Activated naive CD4-positive, alpha-beta T cell treated with anti-CD3 and anti-CD28 coated beads, Interleukin-2, amount 50 U/mL, for 72 hours (primary cell): ENCODE results near the gene ROR2. TPM values are rescaled to one million over a fixed set of nuclear protein-coding genes. Genes with fewer than 3 reads are reported as not detected.
A peak's percentile ranks its signal among the peaks of the same experiment; 100 is the strongest.
"Not testable (repeated sequence)": the region's sequence is repeated elsewhere in the genome, so short reads cannot be mapped to it uniquely, and the experiment has no call there.

Experiments
- ATAC-seq, 2 donors: fragments of 150-1000 bp; cut with Tn5 transposase; 2 replicates each; pipeline ENCODE4 v1.10.0; 2021; ENCODE audit warnings: mild to moderate bottlenecking in 2 of 2, moderate library complexity in 2 of 2
- DNase-seq, 2 donors: peaks; one replicate each; pipeline ENCODE4 v3.0.0; 2021 to 2022; ENCODE audit warnings: low spot score in 2 of 2
- H3K27ac Mint-ChIP-seq, 2 donors: one replicate each; pipeline ENCODE4 v1.8.0; 2022; ENCODE audit warnings: mild to moderate bottlenecking in 2 of 2, mixed read lengths in 2 of 2
- H3K36me3 Mint-ChIP-seq, 2 donors: one replicate each; pipeline ENCODE4 v1.8.0; 2022; ENCODE audit warnings: mixed read lengths in 2 of 2
- H3K9me3 Mint-ChIP-seq, 2 donors: one replicate each; pipeline ENCODE4 v1.8.0; 2022; ENCODE audit warnings: mixed read lengths in 2 of 2
- total RNA-seq, 2 donors: library from RNA; stranded (reverse); gene quantifications; one replicate each; pipeline ENCODE4 v1.2.3, GENCODE V29; 2022

Gene ROR2
- total RNA-seq, 2 donors from 2014 or later, result not detected

DNA sequence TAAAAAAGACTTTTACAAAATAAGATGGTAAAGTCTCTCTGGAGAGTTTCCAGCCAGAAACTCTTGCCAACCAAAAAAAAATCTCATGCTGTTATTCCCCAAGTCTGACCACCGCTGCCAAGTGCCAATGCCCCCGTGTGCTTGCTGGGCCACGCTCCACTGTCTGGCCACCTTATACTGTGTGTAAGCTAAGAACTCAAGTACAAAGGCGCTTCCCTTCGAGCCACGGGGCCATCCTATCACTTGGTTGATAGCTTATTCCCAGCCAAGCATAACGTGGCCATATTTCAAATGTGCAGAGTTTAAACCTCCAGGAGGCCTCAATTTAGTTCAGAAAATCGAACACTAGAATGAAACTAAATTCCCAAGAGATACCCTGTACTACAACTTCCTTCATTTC, 36.0 kb downstream of the ROR2 start:
- no peak for DNase-seq
- Mint-ChIP-seq H3K27ac (no peak overlapping the region), H3K36me3 (no peaks in the 10 kb centered on the region), H3K9me3 (no peaks in the 10 kb centered on the region)
- ATAC-seq, result no peak

DNA sequence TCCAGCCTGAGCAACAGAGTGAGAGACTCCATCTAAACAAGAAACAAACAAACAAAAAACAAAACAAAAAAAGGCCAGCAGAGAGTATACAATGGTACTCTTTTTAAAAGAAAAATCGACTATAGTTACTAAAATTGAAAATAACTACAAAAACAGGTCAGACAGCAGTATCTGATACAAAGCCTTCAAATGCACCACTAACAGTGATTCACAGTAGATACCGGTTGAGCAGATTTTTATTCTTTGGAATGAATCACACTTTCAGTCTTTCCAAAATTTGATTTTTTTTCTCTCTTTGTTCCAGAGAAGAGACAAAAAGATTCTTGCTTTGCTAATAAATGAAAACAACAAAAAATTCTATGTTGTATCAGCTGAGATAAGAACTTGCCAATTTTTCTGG, 36.9 kb downstream of the ROR2 start:
- Mint-ChIP-seq H3K36me3 (no peaks in the 10 kb centered on the region), H3K27ac (no peak overlapping the region), H3K9me3 (no peaks in the 10 kb centered on the region)
- DNase-seq (no peak), ATAC-seq (no peak)

DNA sequence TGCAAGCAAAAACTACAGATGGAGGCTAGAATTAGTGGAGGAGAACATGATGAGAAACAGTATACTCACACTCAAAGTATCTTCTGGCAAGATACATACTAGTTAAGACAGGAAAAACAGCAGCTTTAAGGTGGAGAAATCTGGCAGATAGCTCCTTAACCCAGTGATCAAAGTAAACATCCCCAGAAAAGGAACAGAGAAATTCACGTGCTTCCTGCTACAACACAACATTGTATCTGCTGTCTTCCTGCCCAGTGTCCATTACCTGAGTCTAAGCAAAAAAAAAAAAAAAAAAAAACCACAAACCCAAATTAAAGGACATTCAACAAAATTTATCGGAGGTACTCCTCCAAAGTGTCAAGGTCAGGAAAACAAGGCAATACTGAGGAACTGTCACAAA, 38.4 kb downstream of the ROR2 start:
- H3K36me3 Mint-ChIP-seq, result no peaks in the 10 kb centered on the region
- no peaks in the 10 kb centered on the region for H3K9me3 Mint-ChIP-seq
- ATAC-seq (no peak), DNase-seq (no peak)
- H3K27ac Mint-ChIP-seq, result no peak overlapping the region

DNA sequence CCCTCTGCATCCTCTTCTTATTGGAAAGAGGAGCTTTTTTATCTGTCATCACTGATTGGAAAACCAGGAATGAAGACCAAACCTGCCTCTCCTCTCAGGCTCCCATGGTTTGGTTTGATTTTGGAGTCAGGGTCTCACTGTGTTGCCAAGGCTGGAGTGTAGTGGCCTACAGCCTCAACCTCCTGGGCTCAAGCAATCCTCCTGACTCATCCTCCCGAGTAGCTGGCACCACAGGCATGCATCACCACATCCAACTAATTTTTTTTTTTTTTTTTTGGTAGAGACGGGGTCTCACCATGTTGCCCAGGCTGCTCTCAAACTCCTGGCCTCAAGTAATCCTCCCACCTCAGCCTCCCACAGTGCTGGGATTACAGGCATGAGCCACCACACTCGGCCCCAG, 40.8 kb downstream of the ROR2 start:
- not testable (repeated sequence) for DNase-seq, H3K9me3 Mint-ChIP-seq, H3K36me3 Mint-ChIP-seq, H3K27ac Mint-ChIP-seq, ATAC-seq

DNA sequence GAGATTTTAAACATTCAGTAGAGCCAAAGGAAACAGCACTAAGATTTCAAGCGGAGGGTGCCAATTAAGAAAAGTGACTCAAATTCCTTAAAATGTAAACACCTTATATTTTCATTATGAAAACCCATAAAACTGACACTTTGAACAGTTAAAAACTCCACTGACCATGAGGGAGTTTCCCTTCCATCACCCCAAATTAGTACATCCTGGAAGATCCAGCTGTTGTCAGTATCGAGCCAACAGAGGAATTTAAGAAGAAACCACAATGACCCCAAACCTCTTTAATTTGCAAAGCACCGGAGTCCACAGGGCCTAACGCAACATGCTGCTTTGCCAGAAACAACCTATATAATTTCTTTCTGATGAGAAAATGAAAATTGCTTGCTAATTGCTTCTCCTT, 41.3 kb downstream of the ROR2 start:
- no peak overlapping the region for H3K27ac Mint-ChIP-seq
- no peaks in the 10 kb centered on the region for H3K36me3 Mint-ChIP-seq
- no peak for ATAC-seq
- no peak for DNase-seq
- no peaks in the 10 kb centered on the region for H3K9me3 Mint-ChIP-seq

DNA sequence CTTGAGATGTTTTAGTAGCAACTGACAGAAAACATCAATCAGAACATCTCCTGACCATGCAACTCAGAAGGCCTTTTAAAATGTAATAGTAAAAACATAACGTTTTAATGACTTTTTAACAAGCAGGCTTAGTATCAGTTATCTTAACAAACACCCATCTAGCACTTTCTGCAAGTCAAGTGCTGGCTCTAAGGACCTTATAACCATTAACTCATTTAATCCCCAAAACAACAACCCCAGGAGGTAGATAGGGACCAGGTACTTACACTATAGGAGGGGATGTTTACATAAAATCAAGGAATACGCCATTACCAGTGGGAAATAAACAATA, 41.8 kb downstream of the ROR2 start:
- Mint-ChIP-seq H3K9me3 (no peaks in the 10 kb centered on the region), H3K36me3 (no peaks in the 10 kb centered on the region)

DNA sequence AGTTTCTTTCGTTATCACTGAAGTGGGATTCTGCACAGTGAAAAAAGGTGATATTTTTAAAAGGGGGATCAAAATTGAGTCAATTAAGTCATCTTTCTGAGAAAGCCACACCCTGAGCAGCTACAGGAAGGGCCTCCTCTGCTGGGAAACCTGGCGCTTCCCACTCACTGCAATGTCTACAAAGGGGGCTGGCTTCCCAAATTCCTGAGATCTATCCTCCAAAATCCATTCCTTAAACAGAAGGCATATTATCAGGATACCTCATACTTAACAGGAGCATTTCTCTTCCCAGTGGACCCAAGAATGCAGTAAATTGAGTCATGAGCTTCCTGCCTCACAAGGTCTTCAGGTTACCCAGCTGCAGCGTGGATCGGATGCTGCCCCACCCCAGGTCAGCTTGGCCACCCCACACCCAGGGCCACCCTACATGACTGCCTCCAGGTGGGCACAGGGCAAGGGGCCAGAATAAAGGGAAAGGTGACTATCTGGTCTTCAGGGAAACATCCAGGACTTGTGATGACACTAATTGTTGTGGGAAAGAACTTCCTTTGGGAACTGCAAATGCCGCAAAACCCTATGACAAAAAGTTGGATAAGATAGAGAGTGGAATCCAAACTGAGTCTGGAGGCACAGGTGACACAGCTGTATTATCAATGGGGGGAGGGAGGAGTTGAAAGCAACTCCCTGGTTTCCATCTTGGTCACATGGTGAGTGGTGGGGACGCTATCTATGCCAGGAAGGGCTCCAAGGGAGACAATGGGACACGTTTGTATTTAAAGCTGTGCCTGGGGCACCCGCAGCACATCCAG, 42.3 kb downstream of the ROR2 start:
- DNase-seq (no peak), ATAC-seq (no peak)
- Mint-ChIP-seq H3K9me3 (no peaks in the 10 kb centered on the region), H3K27ac (no peak overlapping the region), H3K36me3 (no peaks in the 10 kb centered on the region)

More for the DNA sequence above, 41.8 kb downstream of the ROR2 start:
- ATAC-seq (no peak), DNase-seq (no peak)
- H3K27ac Mint-ChIP-seq, result no peak overlapping the region

DNA sequence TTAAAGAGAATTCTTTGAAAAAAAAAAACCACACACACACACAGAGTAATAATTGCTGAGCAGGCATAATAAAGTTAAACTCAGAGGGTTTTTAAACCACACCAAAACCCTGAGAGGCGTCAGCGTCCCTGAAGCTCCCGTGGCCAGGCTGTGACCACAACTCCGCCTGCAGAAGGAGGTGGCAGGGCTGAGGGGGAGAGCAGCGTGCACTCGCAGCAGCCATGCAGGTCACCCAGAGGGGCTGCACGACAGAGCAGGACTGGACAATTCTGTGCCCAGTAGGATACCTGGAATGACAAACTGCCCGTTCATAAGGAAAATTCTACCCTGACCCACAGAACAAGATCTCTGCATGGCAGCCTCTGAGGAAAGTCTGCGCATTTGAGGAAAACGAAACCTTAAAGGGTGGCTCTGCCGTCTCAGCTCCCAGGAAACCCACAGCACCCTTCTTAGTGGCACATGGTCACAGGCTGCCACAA, 44.0 kb downstream of the ROR2 start:
- Mint-ChIP-seq H3K36me3 (no peaks in the 10 kb centered on the region), H3K27ac (no peak overlapping the region)

DNA sequence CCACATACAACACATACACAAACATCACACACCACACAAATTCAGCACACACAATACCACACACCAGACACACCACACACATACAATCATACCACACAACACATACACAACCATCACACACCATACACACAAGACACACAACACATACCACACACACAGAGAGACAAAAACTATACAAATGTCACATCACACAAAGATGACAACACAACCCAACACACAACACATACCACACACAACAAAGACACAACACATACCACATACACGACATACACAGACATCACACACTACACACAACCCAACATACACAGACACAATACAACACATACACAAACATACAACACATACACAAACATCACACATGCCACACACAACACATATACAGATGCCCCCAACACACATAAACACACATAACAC, 44.8 kb downstream of the ROR2 start:
- Mint-ChIP-seq H3K36me3 (no peaks in the 10 kb centered on the region), H3K9me3 (no peaks in the 10 kb centered on the region), H3K27ac (no peak overlapping the region)
- ATAC-seq (no peak), DNase-seq (no peak)

More for the DNA sequence above, 44.0 kb downstream of the ROR2 start:
- H3K9me3 Mint-ChIP-seq, result no peaks in the 10 kb centered on the region
- ATAC-seq (peak; percentile 58 to 85), DNase-seq (peak in 1 of 2 donors; percentile 36)

DNA sequence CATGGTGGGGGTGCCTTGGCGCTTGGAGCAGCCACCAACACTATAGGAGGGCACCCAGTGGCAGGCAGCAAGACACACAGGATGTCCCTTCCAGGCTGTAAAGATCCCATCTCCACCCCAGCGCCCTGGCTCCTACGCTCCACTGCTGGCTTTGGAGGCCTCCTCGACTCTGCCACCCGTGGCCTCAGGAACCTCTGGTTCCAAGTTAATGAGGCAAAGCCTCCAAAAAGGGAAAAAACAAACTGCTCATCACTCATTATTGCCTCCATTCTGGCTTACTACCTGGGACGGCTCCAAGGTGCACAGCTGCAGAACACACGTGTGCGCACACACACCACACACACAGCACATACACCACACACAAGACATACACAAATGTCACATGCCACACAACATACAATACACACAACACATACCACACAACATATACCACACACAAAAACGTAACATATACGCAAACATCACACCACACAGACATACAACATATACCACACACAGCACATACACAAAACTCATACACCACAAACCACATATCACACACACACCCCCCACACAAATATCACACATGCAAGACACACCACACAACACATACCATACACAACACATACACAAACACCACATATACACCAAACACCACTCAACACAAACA, 45.3 kb downstream of the ROR2 start:
- no peaks in the 10 kb centered on the region for H3K36me3 Mint-ChIP-seq
- no peak for ATAC-seq

DNA sequence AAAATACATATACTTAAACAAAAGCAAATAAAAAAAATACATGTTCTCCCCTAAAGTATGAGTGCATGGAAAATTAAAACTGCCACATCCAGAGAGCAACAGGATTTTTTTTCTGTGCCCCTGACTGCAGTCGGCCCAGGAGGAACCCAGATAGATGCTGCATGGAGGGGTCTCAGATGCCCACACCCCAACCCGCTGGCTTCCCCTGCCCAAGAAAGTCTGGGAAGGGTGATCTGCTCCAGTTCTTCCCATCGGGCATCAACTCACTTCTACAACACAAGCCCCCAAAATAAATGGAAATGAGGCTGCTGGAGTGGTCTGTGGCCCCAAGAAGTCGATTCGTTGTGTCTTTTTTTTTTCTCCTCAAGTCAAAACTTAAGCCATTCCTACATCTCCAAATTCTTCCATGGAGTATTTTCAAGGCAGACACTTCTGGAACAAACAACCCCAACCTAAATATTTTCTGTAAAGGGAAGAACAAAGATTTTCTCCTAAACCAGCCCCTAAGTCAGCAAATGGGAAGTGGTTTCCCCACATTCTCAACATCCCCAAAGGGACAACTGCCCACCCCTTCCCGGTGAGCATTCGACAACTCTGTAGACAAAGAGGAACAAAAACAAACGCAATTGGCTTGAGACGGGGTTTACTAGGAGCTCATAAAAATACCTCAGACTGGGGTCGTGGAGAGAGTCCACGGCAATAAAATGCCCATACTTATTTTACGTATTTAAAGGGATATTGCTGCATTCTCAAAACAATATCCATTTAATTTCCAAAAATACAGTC, 46.7 kb downstream of the ROR2 start:
- ATAC-seq (no peak), DNase-seq (no peak)
- H3K27ac Mint-ChIP-seq, result no peak overlapping the region
- H3K36me3 Mint-ChIP-seq, result no peaks in the 10 kb centered on the region
- no peaks in the 10 kb centered on the region for H3K9me3 Mint-ChIP-seq

More for the DNA sequence above, 45.3 kb downstream of the ROR2 start:
- H3K27ac Mint-ChIP-seq, result no peak overlapping the region
- DNase-seq, result no peak
- no peaks in the 10 kb centered on the region for H3K9me3 Mint-ChIP-seq

DNA sequence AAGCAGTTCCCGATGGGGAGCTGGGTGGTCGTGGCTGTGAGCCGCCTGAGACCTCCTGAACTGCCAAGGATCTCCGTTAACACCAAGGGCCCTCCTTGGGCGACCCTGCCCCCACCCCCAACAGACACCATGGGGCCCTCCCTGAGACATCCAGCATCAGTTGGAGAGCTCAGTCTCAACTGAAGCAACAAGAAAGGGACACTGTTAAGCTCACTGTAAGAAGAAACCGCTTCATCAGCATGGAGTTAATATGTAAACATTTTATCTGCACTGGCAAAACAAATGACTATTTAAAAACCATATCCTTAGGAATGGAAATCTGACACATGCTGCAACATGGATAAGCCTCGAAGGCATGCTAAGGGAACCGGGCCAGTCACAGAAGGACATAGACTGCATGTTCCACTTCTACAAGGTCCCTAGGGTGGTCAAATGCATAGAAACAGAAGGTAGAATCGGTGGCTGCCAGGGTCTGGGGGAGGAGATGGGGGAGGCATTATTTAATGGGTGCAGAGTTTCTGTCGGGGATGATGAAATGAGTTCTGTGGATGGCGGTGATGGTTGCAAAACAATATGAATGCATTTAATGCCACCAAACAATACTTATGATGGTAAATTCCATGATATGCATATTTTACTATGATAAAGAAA, 47.4 kb downstream of the ROR2 start:
- H3K9me3 Mint-ChIP-seq, result no peaks in the 10 kb centered on the region
- no peak for ATAC-seq
- no peak for DNase-seq
- no peaks in the 10 kb centered on the region for H3K36me3 Mint-ChIP-seq
- H3K27ac Mint-ChIP-seq, result no peak overlapping the region

DNA sequence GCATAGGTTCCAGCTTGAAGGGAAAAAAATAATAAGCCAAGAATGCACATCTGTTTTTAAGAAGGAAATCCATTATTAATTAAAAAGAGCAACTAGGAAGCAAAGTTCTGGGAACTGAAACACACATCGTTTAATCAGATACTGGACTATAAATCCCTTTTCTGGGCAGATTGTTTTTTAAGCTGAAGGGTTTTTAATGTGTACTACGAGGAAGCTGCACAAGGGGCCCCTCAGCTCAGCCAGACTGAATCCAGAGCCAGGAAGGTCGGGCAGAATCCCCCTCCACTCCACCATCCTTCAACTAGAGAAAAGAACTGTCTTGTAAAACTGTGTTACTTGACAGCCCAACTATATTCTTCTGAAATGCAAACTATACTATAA, 49.2 kb downstream of the ROR2 start:
- no peaks in the 10 kb centered on the region for H3K36me3 Mint-ChIP-seq
- ATAC-seq (no peak), DNase-seq (no peak)
- no peaks in the 10 kb centered on the region for H3K9me3 Mint-ChIP-seq
- no peak overlapping the region for H3K27ac Mint-ChIP-seq

DNA sequence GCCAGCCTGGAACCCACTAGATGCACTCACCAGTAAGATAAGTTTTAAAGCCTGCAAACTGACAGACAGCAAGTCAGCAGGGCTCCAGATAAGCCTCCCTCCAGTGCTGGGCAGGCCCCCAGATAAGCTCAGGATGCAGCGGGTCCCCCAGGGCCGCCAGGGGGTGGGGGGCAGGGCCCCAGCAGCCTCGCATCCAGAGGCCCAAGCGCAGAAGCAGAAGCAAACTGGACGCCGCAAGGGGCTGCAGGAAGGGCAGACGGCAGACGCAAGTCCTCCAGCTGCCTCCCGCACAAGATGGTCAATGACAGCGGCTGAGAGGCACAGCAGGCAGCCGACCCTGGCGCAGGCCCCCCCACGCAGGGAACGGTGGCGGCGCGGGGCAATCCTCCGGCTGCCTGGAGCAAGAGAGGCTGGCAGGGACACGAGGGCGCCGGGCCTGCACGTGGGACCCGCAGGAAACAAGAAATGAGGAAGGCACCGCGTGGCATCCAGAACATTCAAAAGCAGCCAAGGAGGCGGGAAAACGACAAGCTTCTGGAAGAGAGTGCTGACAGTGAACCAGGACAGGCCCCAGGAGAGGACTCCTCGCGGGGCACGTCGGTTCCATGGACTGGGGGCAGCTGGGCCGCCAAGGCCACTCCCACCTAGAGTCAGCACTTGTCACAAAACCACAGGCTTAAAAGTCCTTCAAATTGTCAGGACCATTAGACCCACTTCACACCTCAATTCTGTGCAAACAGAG, 49.8 kb downstream of the ROR2 start:
- Mint-ChIP-seq H3K9me3 (no peaks in the 10 kb centered on the region), H3K36me3 (no peaks in the 10 kb centered on the region), H3K27ac (no peak overlapping the region)
- ATAC-seq, result no peak
- DNase-seq, result no peak

DNA sequence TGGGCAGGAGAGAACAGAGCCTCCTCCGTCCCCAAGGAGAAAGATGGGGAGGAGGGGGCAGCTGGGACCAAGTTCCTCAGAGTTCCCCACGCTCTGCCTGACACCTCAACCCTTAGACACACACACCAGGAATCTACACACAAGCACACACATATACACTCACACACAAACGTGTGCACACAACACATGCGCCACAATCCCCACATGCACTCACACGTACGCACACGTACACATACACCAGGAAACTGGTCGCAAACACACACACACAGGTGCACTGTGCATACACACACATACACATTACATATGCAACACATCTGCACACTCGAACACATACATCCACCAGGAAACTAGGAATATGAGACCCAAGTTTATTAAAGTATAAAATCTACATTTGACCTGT, 50.4 kb downstream of the ROR2 start:
- Mint-ChIP-seq H3K9me3 (no peaks in the 10 kb centered on the region), H3K36me3 (no peaks in the 10 kb centered on the region), H3K27ac (no peak overlapping the region)
- ATAC-seq (no peak), DNase-seq (no peak)

DNA sequence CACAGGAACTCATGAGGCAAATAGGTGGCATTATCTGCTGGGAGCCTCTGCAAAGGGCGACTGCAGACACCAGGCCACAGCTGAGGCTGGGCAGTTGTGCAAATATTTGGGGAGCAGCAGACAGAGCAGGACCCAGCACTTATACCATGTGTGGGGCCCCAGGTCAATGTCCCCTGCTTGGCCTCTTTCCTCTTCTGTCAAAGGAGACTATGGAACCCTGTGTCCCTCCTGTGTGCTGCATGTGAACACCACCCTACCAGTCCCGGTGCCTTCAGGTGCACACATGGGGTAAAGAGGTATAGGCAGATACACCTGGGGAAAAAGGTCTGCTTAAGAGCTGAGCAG, 50.8 kb downstream of the ROR2 start:
- ATAC-seq (no peak), DNase-seq (no peak)
- H3K27ac Mint-ChIP-seq, result no peak overlapping the region

More for the DNA sequence above, 50.8 kb downstream of the ROR2 start:
- Mint-ChIP-seq H3K36me3 (no peaks in the 10 kb centered on the region), H3K9me3 (no peaks in the 10 kb centered on the region)
